GM18909 (cell line): Measurements from ENCODE around the gene ERFL.
"Not testable (repeated sequence)": the region's sequence is repeated elsewhere in the genome, so short reads cannot be mapped to it uniquely, and the experiment has no call there.

Experiments used
- ATAC-seq: cut with Tn5 transposase; IDR thresholded peaks from one replicate; pipeline ENCODE4 v1.9.1; 2021; ENCODE audit warnings: mild to moderate bottlenecking; ENCODE audit not compliant: unreplicated experiment, poor library complexity

ERFL gene

DNA sequence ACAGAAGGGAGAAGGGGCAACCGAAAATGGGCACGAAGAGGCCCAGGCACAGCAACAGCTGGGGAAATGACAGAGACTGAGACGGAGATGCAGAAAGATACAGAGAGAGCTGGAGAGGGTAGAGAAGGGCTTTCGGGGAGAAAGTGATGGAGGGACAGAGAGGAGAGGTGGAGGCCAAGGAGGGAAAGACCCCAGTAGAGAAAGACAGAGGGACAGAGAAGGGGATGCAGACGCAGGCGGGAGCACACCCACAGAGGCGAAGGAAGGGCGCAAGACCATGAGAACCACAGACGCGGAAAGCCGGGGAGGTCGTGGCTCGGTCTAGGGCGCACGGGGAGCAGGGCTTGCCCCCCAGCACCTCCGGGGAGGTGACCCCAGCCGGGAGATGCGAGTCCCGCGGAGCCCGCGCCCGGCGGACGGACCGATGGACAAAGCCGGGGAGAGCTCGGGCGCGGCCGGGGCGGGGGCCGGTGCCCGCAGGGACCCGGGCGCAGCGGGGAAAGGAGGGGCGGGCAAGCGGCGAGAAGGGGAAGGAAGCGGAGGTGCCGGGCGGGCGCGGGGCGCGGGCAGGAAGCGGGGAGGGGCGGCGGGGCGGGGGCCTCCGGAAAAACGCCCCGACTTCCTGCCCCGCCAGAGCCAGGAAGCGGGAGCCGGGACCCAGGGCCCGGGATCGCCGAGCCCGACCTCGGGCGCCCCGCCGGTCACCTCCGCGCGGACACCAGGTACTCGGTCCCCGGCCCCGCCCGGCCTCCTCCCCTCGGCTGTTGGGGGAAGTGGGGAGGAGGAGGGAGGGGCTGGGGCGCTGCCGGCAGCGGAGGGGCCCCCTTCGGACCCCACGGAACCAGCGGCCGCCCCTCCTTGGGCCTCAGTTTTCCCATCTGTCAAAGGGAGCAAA lies 45.4 kb downstream of the ERFL start, which contains the start of gene ARHGEF1:
Gene ARHGEF1, plus strand, starts transcription at position 617 of the 895 bp plus-strand sequence. CDS start 4,899 bp downstream, outside the sequence.
- no peak for ATAC-seq

DNA sequence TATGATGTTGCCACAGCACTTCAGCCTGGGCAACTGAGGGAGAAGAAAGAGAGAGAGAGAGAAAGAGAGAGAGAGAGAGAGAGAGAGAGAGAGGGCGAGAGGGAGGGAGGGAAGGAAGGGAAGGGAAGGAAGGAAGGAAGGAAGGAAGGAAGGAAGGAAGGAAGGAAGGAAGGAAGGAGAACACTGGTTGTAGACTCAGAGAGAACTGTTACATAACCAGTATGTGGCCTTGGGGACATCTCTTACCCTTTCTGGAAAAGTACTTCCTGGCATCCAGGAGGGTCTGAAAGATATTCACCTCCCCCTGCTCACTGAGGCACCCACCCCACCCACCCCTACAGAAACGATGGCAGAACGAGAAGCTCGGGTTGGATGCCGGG lies 47.9 kb downstream of the ERFL start:
- no peak for ATAC-seq

DNA sequence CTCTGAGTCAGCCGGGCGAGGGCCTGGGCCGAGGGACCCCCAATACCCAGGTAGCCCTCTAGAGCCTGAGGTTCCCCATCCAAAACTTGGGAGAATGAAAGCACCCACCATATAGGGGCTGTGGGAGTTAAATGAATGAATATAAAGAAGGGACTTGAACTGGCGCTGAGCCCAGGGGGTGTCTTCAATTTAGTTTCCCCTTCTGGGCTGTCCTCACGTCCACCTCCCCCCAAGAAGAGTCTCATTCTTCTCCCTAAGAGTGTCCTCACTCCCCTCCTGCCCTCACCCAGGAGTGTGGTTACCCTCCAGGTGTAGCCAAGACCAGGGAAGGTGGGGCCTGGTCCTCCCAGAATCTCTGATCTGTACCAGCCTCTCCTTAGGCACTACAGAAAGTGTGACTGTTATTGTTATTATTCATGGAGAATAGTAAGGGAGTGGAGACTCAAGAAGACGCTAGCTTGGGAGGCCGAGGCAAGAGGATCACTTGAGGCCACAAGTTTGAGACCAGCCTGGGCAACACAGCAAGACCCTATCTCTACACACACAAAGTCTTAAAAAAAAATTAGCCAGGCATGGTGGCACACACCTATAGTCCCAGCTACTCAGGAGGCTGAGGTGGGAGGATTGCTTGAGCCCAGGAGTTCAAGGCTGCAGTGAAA lies 48.5 kb downstream of the ERFL start:
- ATAC-seq = no peak

DNA sequence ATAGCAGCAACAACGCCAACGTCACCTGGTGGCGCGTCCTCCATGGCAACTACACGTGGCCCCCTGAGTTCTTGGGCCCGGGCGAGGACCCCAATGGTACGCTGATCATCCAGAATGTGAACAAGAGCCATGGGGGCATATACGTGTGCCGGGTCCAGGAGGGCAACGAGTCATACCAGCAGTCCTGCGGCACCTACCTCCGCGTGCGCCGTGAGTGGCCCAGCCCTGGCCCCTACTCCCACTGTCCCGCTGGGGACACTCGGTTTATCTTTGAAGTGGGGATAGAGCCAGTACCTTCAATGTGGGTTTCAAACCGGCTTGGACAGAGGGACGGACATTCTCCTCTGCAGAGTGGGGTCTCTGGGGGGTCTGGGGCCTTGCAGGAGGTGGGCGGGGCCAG lies 49.2 kb downstream of the ERFL start:
- no peak for ATAC-seq

DNA sequence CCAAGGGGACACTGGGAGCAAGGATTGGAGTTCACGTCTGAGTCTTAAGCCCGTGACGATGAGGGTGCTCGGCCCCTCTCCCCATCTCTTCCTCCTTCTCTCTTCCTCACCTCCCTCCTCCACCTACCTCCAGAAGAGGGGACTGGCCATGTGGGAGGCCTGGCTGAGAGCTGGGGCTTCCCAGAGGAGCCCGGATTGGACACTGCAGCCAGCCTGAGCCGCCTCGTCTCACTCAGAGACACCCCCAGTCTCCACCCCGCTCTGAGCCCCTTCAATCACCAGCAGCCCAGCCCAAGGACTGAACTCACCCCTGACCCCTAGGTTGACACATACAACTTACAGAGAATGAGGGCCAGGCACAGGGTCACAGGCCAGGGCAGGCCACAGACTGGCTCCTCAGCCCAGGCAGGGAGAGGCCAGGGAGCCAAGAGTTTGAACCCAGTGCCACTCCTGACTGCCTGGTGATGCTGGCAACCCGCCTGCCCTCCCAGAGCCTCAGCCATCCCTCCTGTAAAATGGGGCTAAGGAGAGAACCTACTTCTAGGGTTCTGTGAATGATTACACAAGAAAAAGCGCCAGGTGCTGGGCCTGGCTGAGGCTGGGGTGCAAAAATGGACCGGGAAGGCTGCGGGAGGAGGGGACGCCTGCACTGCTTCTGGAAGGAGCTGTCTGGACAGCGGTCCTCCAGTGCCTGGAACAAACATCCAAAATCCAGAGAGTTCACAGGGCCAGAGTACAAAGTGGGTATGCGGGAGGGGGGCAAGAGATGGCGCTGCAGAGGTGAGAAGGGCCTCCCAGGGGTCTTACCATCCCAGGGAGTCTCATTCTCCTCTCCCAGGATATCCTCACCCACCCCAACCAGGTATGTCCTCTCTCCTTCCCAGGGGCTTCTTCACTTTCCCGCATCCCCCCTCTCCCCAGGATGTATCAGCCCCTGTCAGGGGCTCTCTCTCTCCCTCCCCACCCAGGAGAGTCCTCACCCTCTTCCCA lies 50.0 kb downstream of the ERFL start:
- no peak for ATAC-seq

DNA sequence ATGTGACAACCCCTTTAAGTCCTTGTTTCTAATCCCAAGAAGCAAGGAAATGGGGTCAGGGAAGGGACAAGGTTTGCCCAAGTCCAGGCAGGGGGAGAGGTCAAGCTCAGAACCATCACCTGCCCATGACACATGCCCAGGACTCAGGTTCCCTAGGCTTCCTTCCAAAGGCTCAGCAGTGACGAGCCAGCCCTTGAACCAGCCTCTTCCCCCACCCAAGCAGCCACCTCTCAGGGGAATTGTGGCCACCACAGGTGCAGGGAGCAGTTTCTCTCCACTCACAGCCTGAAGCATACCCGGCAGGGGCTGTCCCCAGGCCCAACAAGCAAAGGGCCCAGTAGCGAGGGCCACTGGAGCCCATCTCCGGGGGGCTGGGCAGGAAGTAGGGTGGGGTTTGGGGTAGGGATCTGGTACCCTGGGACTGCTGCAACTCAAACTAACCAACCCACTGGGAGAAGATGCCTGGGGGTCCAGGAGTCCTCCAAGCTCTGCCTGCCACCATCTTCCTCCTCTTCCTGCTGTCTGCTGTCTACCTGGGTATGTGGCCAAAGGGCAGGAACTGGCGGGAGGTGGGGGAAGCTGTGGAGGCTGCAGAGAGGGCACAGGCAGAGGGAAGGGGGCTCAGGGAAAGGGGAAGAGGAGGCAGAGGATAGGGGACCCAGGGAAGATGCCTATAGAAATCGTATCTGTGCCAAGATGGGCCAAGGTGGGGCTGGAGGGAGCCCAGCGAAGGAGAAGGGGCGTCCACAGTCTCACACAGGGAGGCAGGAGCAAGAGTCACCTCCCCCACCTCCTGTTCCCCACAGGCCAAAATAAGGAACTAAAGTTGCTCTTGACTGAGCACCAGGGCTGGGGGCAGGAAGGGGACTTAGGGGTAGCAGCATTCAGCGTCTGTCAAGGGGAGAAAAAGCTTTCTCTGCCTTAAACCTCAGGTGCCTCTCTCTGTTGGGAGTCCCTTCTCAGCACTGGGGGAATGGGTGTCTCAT lies 51.1 kb downstream of the ERFL start, which contains the start of gene CD79A:
Gene CD79A, plus strand, starts transcription at position 433 of the 986 bp plus-strand sequence. Its CDS starts 26 bp downstream, at position 459.
- ATAC-seq = peak; percentile 69

DNA sequence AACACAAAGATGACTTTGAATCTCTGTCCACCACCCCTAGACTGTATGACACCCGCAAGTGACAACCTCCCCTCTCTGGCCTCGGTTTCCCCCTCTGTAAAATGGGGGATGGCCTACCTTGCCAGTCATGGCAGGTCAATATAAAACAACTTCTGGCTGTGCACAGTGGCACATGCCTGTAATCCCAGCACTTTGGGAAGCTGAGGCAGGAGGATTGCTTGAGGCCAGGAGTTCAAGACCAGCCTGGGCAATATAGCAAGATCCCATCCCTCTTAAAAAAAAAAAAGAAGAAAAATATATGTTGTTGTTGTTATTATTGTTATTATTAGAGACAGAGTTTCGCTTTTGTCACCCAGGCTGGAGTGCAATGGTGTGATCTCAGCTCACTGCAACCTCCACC lies 52.3 kb downstream of the ERFL start:
- not testable (repeated sequence) for ATAC-seq

DNA sequence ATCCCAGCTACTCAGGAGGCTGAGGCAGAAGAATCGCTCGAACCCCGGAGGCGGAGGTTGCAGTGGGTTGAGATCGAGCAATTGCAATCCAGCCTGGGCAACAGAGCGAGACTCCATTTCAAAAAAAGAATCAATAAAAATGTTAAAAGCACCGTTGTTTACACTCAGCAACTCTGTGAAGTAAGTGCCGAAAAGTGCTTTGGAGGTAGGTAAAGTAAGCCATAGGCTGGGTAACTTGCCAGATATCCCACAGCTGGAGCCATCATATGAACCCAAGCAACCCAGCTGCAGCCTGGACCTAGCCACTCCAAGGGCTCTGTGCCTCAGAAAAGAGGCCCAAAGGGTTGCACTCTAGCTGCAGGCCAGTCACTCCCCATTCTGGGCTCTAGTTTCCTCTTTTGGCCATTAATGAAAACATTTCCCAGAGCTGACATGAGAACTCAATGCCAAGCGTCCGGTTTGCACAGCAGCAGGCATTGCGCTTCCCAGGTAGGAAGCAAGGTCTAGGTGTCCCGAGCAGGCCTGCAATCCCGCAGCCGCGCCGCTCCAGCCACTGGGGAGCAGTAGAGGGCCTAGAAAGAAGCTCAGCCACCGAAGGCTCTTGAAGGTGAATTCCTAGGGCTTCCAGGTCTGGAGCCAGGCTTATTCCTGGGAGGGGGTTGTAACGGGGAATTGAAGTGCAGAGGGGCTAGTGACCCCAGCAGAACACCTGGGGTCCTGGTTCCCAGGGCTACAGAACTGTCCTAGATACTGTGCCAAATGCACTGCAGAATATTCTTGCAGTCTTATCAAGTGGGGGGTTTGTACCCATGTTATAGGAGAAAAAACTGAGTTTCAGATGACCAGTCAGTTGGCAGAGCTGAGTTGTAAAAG lies 55.2 kb downstream of the ERFL start:
- no peak for ATAC-seq

DNA sequence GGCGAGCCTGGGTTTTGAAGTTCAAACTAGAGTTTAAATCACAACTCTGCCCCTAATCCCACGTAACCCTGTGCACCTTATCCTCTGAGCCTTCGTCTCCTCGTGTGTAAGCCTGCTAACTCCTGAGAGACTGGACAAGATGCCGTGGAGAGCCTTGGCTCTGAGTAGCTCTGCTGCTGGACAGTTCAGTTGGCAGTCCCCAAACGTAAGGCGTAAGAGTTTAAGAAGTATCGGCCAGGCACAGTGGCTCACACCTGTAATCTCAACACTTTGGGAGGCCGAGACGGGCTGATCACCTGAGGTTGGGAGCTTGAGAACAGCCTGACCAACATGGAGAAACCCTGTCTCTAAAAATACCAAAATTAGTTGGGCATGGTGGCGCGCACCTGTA lies 55.9 kb downstream of the ERFL start:
- ATAC-seq = no peak

DNA sequence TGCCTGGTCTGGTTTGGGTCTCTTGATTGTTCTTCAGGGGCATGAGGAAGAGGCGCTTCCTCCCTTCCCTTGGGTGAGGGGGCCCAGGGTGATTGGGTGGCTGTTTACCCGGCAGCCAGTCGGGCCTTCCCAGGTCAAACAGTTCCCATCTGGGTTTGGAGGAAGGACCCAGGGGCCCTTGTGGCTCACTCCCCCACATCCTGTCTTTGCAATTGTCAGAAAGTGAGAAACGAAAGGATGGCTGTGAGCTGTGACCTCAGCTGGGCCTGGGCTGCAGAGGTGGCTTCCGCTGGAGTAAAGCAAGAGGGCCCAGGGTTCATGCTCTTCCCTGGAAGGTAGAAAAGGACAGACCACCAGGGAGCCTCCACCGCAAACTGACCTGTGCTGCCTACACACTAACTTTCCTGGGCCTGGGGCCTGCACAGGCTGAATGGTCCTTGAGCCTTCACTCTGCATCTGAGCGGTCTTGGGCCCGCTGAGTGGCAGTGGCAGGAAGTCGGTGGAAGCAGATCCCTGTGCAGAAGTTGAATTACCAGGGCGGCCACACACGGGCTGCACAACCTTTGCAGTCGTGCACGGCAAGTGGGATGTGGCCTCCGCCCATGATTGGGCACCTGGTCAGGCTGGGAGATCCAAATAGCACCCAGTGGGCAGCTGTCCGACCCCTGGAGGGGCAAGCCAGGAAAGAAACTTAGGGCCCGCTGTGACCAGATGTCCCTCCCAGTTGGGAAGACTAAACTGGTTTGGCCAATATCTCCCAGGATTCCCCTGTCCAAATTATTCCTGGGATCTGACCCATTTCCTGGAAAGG lies 56.5 kb downstream of the ERFL start:
- peak; percentile 47 for ATAC-seq

DNA sequence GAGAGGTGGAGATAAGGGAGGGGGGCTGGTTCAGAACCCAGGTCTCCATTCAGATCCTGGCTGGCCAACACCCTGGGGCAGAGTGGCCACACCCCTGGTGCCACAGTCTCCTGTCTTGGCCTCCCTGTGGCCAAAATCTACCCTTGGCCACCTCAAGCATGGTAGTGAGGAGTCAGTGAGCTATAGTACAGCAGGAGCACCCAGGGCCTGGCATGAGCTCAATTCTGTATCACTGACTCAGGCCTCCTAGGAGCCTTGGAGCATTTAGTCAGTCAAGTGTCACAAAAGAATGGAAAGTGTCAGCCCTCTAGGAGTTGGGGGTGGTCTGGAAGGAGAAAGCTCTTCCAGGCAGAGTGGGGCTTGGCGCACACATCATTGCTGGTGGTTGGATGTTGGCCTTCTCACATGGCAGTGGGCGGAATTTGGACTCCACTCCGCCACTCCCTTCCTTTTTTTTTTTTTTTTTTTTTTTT lies 57.8 kb downstream of the ERFL start:
- no peak for ATAC-seq

DNA sequence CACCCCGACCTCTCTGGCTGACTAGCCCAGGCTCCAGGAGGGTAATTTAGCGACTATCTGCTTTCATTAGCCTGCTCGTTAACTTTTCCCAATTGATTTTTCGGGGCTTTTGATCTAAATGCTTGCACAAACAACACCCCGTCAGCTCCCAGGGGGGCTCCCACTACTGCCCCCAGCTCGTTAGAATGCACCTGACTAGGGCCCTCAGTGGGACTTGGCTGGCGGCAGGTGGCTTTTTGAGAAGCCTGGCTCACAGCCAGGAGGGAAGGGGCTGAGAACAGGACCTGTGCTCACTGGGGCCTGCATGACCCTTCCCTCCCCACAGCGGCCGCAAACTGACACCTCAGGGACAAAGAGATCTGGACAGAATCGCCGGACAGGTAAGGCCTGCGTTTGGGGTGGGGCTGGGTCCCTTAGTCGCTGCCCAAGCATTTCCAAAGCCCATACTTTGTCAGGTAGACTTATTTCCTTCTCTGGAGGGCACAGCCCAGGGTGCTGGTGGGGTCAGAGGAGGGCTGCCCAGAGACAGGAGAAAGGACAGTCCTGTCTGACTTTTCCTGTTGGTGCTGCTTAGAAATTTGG lies 58.8 kb downstream of the ERFL start:
- no peak for ATAC-seq

DNA sequence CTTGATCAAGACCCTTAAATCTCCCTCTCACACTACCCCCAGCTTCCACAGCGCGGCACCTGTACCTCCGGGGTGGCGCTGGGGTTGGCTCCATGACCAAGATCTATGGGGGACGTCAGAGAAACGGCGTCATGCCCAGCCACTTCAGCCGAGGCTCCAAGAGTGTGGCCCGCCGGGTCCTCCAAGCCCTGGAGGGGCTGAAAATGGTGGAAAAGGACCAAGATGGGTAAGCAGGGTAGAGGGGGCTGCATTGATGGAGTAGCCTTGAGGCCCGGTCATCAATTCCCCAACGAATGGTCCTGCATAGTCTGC lies 59.3 kb downstream of the ERFL start:
- no peak for ATAC-seq

DNA sequence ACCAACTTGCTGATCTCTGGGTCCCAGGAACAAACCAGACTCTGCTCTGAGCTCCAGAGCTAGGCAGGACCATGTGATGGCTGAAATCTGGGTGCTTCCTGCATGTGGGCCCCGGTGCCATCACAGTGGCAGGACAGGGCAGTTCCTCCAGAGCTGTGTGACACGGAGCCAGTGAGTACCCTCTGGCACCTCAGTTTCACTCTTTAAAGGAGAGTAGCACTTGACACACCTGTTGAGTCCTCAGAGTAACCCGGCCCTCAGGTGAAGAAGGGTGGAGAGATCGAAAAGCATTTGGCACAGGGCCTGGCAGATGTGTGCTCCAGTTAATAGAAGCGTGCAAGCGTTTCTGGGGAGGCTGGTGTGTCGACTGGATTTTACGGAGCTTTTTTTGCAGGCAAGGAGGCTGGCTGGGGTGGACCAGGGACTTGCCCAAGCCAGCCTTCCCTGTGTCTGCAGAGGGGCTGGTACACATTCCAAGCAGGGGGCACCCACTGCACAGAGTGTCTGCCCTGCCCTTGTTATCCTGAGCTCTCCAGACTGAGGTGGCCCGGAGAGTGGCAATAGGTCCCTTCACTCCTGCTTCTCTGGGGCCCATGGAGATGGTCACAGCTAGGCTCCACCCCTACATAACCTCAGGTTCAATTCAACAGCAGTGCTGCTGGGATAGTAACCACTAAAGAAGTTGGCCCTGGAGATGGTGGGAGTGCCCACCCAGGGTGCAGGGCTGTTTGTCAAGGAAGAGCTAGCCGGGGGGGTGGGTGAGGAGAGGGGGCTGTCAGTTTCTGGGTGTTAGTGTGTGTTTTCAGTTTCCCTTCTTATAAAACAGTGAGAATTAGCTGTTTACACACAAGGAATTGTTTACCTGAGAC lies 59.9 kb downstream of the ERFL start:
- no peak for ATAC-seq

DNA sequence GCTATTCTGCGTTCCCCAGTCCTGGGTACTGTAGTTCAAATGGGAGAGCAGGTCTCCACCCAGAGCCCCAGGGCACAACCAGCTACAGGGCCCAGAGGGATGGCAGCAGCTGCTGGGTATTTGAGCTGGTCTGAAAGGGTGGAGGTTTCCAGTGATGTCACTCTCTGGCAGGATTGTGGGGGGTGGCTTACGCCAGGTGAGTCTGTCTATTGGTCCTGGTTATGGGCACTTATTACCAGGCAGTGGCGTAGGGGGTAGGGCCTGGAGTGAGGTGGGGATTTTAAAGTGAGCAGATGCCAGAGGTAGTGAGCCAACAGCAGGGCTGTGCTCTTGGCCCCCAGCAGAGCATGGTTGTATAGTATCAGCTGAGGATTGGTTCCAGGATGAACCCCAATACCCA lies 62.0 kb downstream of the ERFL start:
- no peak for ATAC-seq

DNA sequence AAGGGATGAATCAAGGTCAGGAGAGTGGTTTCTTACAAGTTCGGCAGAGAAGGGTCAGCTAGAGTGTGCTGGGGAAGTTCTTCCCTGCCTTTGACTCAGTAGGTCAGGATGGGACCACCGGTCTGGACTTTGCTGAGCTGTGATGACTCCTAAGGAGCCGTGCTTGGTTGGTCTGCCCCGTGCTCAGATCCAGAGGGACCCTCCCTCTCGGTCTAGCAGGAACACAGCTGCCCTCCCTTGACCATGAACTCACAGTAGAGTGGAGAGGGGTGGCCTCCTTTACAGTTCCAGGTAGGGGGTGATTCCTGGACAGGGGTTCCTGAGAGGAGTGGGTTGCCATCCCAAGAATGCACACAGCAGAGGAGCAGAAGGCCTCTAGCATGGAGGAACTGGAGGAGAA lies 63.9 kb downstream of the ERFL start:
- no peak for ATAC-seq
